K562 (cell line): ENCODE measurements around the gene YIPF5. TPM values are rescaled to one million over a fixed set of nuclear protein-coding genes. Genes with fewer than 3 reads are reported as not detected.

Experiments
- BCLAF1 ChIP-seq, 2 experiments: fragments of 450-650 bp in 1 of 2; IDR thresholded peaks; 2 replicates each; pipeline ENCODE4 v1.6.1; 2011 to 2017; ENCODE audit warnings: low read depth in 2 of 2, antibody characterized with exemption in 1 of 2, borderline replicate concordance in 1 of 2, low read length in 1 of 2, mild to moderate bottlenecking in 1 of 2, mixed read lengths in 1 of 2; ENCODE audit not compliant: control insufficient read depth in 1 of 2
- HES1 ChIP-seq: fragments of 450-650 bp; IDR thresholded peaks from 2 replicates; pipeline ENCODE4 v1.6.1; 2016; ENCODE audit warnings: low read depth, mild to moderate bottlenecking, moderate library complexity
- KAT2B ChIP-seq: IDR thresholded peaks from one replicate; pipeline ENCODE4 v1.6.1; 2012; ENCODE audit warnings: low read depth, mild to moderate bottlenecking, control low read depth, inconsistent platforms, low read length, moderate library complexity
- KAT7 ChIP-seq: sonication (generic); formaldehyde crosslinking; IDR thresholded peaks from 2 replicates; pipeline ENCODE4 v1.8.0; 2022; ENCODE audit warnings: missing genetic modification reagents, mild to moderate bottlenecking, borderline replicate concordance
- MAFF ChIP-seq: IDR thresholded peaks from 2 replicates; pipeline ENCODE4 v1.6.1; 2012; ENCODE audit warnings: low read length, improper control_type of control experiment
- MED1 ChIP-seq: sonication (generic); formaldehyde crosslinking; IDR thresholded peaks from 2 replicates; pipeline ENCODE4 v1.8.1; 2023; ENCODE audit warnings: missing genetic modification reagents, borderline replicate concordance
- MEF2A ChIP-seq: IDR thresholded peaks from 2 replicates; pipeline ENCODE4 v1.6.1; 2011; ENCODE audit warnings: low read depth, mild to moderate bottlenecking, low read length, moderate library complexity; ENCODE audit not compliant: control insufficient read depth
- PHF8 ChIP-seq: fragments of 200-600 bp; sonication (generic); IDR thresholded peaks from 2 replicates; pipeline ENCODE4 v1.6.1; 2012; ENCODE audit warnings: mixed run types, mild to moderate bottlenecking, inconsistent platforms, low read length, moderate library complexity, borderline replicate concordance
- RBFOX2 ChIP-seq: fragments of 200-400 bp; formaldehyde crosslinking; IDR thresholded peaks from 2 replicates; pipeline ENCODE4 v1.6.1; 2017; ENCODE audit warnings: low read depth, mild to moderate bottlenecking, low read length, moderate library complexity
- RBM17 ChIP-seq: fragments of 200-400 bp; formaldehyde crosslinking; IDR thresholded peaks from 2 replicates; pipeline ENCODE4 v1.6.1; 2017; ENCODE audit warnings: low read depth, mild to moderate bottlenecking, low read length, borderline replicate concordance
- SAFB2 ChIP-seq: fragments of 200-400 bp; formaldehyde crosslinking; IDR thresholded peaks from 2 replicates; pipeline ENCODE4 v1.6.1; 2018; ENCODE audit warnings: borderline replicate concordance, low read length, low read depth, moderate library complexity; ENCODE audit not compliant: severe bottlenecking
- THRAP3 ChIP-seq: fragments of 450-650 bp; IDR thresholded peaks from 2 replicates; pipeline ENCODE4 v1.6.1; 2016; ENCODE audit warnings: mild to moderate bottlenecking, inconsistent platforms, borderline replicate concordance
- TSHZ1 ChIP-seq: fragments of 250-450 bp; sonication (Bioruptor Pico); IDR thresholded peaks from 2 replicates; pipeline ENCODE4 v1.4.0; 2020; ENCODE audit warnings: mild to moderate bottlenecking, moderate library complexity
- ZFP36 ChIP-seq: fragments of 150-350 bp; IDR thresholded peaks from 2 replicates; pipeline ENCODE4 v1.6.1; 2018; ENCODE audit warnings: low read length, low read depth; ENCODE audit not compliant: partially characterized antibody
- ZNF184 ChIP-seq: sonication (generic); formaldehyde crosslinking; IDR thresholded peaks from 2 replicates; pipeline ENCODE4 v1.5.0; 2020; ENCODE audit warnings: missing genetic modification reagents
- ZNF408 ChIP-seq: fragments of 250-450 bp; sonication (Bioruptor Pico); IDR thresholded peaks from 2 replicates; pipeline ENCODE4 v1.4.0; 2020; ENCODE audit warnings: low read depth, mild to moderate bottlenecking, moderate library complexity
- ZNF57 ChIP-seq: fragments of 450-650 bp; formaldehyde crosslinking; IDR thresholded peaks from 2 replicates; pipeline ENCODE4 v1.4.0; 2020; ENCODE audit warnings: mild to moderate bottlenecking, moderate library complexity
- ZNF707 ChIP-seq: fragments of 250-450 bp; sonication (Bioruptor Pico); conservative IDR thresholded peaks from 2 replicates; pipeline ENCODE4 v1.8.0; 2022; ENCODE audit warnings: inconsistent platforms, mild to moderate bottlenecking, moderate library complexity
- ZNF717 ChIP-seq: fragments of 250-450 bp; sonication (Bioruptor Pico); IDR thresholded peaks from 2 replicates; pipeline ENCODE4 v1.5.0; 2021
- polyA plus RNA-seq, 8 experiments: library from polyadenylated mRNA; depleted of rRNA in 4 of 8; stranded (reverse) in 5 of 8; unstranded in 3 of 8; fragments of >200 nt; fragmentation: Nextera tagmentation in 2 of 8; fragmentation: Illumina TruSeq in 1 of 8; extraction: Ambion mirVana in 2 of 8; extraction: Trizol in 1 of 8; gene quantifications; 2 replicates each; pipeline versions ENCODE4 v1.2.1 to v1.2.3, GENCODE V29; 2011 to 2014; ENCODE audit warnings: inconsistent platforms in 1 of 8, missing spikeins in 1 of 8
- total RNA-seq, 7 experiments: library from RNA; depleted of rRNA in 6 of 7; stranded (reverse); fragments of >200 nt in 6 of 7; fragmentation: Illumina TruSeq in 2 of 7; extraction: Trizol in 2 of 7; gene quantifications; 2 replicates each; pipeline versions ENCODE4 v1.2.1 to v1.2.3, GENCODE V29; 2011 to 2021; ENCODE audit warnings: low replicate concordance in 1 of 7

The YIPF5 gene
- total and polyA plus RNA-seq, 9 of the 15 experiments (the other 6 are each of a cell fraction or from before 2014, with no cell fraction given) = 12.1 to 52.9 (median 33.7) TPM

- no peak for TF ChIP-seq TSHZ1
- no peak for TF ChIP-seq MEF2A
- TF ChIP-seq MAFF = no peak
- TF ChIP-seq BCLAF1 (IDR thresholded peaks at IDR 0.05; ENCODE audit: borderline replicate concordance in 1 of 2, control insufficient read depth in 1 of 2, low read depth in 2 of 2, low read length in 1 of 2) = no peak
- TF ChIP-seq ZNF707 = no peak
- peak; percentile 32 for TF ChIP-seq ZFP36
- no peak for TF ChIP-seq HES1
- TF ChIP-seq KAT2B = no peak
- TF ChIP-seq ZNF57 (CRISPR knock-in tag) = no peak
- no peak for TF ChIP-seq THRAP3
- TF ChIP-seq RBFOX2 = peak; percentile 91
- no peak for TF ChIP-seq RBM17
- TF ChIP-seq SAFB2 = no peak
- no peak for TF ChIP-seq ZNF184 (CRISPR knock-in tag)
- no peak for TF ChIP-seq KAT7
- TF ChIP-seq MED1 = no peak
- TF ChIP-seq ZNF408 = no peak
- TF ChIP-seq ZNF717 = no peak
- TF ChIP-seq PHF8 = peak; percentile 96
These were observed at the start of gene YIPF5, which contains the start of gene KCTD16 (continued) for GRCh38 chr5:144170276-144171024.
